ENCODE measurements around the gene TEX48.
A peak's percentile ranks its signal among the peaks of the same experiment; 100 is the strongest.

The TEX48 gene

GRCh38 chr9:114690308-114690707, 8.3 kb upstream of the TEX48 start:
- TF ChIP-seq, protein P1, sequence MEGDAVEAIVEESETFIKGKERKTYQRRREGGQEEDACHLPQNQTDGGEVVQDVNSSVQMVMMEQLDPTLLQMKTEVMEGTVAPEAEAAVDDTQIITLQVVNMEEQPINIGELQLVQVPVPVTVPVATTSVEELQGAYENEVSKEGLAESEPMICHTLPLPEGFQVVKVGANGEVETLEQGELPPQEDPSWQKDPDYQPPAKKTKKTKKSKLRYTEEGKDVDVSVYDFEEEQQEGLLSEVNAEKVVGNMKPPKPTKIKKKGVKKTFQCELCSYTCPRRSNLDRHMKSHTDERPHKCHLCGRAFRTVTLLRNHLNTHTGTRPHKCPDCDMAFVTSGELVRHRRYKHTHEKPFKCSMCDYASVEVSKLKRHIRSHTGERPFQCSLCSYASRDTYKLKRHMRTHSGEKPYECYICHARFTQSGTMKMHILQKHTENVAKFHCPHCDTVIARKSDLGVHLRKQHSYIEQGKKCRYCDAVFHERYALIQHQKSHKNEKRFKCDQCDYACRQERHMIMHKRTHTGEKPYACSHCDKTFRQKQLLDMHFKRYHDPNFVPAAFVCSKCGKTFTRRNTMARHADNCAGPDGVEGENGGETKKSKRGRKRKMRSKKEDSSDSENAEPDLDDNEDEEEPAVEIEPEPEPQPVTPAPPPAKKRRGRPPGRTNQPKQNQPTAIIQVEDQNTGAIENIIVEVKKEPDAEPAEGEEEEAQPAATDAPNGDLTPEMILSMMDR (IDR thresholded peaks at IDR 0.05; ENCODE audit: low read depth, low read length), result no peak
- H3K4me3 ChIP-seq (ENCODE audit: low read depth, low read length), result no peak overlapping the region
- DNase-seq (ENCODE audit: low read depth, low spot score), result no peak
- in situ Hi-C loops (cut with HindIII; ENCODE audit: low sequenced_read_pairs), result no loop called here

DNA sequence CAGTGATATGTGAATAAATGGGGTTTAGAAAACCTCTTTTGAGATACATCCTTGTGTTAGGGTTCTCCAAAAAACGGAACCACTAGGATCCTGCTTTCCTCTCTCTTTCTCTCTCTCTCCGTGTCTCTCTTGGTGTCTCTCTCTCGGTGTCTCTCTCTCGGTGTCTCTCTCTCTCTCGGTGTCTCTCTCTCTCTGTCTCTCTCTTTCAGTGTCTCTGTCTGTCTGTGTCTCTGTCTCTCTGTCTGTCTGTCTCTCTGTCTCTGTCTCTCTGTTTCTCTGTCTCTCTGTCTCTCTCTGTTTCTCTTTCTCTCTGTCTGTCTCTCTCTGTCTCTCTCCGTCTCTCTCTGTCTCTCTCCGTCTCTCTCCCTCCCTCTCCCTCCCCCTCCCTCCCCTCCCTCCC, 7.8 kb upstream of the TEX48 start:
- in situ Hi-C loops (cut with HindIII; ENCODE audit: low sequenced_read_pairs), result no loop called here
- TF ChIP-seq, protein P1 (IDR thresholded peaks at IDR 0.05; ENCODE audit: low read depth, low read length), result no peak
- no peak overlapping the region for H3K4me3 ChIP-seq (ENCODE audit: low read depth, low read length)
- DNase-seq (ENCODE audit: low read depth, low spot score), result no peak

GRCh38 chr9:114688909-114689610, 7.1 kb upstream of the TEX48 start:
- in situ Hi-C loops (cut with HindIII; ENCODE audit: low sequenced_read_pairs), result no loop called here
- H3K4me3 ChIP-seq (ENCODE audit: low read depth, low read length), result no peak overlapping the region
- no peak for DNase-seq (ENCODE audit: low read depth, low spot score)
- TF ChIP-seq, protein P1 (IDR thresholded peaks at IDR 0.05; ENCODE audit: low read depth, low read length), result no peak

DNA sequence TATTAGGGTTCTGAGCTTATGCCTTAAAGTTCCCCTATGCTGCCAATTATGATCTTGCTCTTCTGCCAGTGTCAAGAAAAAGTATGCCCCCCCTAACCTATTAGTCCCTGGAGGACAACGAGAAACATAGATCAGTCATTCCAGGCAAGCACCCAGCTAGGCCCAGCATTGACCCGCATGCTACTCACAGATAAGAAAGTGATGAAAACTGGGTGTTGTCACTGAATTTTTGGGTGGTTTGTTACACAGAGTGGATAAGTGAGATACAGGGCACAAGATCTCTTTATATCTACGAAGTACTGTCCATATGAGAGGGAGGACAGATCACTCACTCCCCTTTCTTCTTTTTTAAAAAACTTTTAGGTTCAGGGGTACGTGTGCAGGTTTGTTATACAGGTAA, 6.4 kb upstream of the TEX48 start:
- no peak for DNase-seq (ENCODE audit: low read depth, low spot score)
- no peak overlapping the region for H3K4me3 ChIP-seq (ENCODE audit: low read depth, low read length)
- in situ Hi-C loops (cut with HindIII; ENCODE audit: low sequenced_read_pairs), result no loop called here
- TF ChIP-seq, protein P1 (IDR thresholded peaks at IDR 0.05; ENCODE audit: low read depth, low read length), result no peak

GRCh38 chr9:114687034-114687433, 5.0 kb upstream of the TEX48 start:
- in situ Hi-C loops (cut with HindIII; ENCODE audit: low sequenced_read_pairs), result no loop called here
- TF ChIP-seq, protein P1 (IDR thresholded peaks at IDR 0.05; ENCODE audit: low read depth, low read length), result no peak
- DNase-seq (ENCODE audit: low read depth, low spot score), result peak; percentile 69
- H3K4me3 ChIP-seq (ENCODE audit: low read depth, low read length), result no peak overlapping the region

DNA sequence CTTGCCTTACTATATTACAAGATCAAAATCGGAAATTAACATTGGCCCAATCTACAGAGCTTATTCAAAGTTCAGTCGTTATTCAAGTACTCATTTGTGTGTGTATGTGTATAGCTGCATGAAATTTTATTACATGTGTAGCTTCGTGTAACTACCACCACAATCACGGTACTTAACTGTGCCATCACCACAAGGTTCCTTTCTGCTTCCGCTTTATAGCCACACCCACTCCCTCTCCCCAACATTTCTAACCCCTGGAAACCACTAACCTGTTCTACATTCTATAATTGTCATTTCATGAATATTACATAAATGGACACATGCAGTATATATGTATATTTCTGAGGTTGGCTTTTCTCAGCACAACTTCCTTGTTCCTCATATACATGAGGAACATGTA, 4.0 kb upstream of the TEX48 start:
- TF ChIP-seq, protein P1 (IDR thresholded peaks at IDR 0.05; ENCODE audit: low read depth, low read length), result no peak
- in situ Hi-C loops (cut with HindIII; ENCODE audit: low sequenced_read_pairs), result no loop called here
- no peak for DNase-seq (ENCODE audit: low read depth, low spot score)
- H3K4me3 ChIP-seq (ENCODE audit: low read depth, low read length), result no peak overlapping the region

Measured in astrocyte of the spinal cord (primary cell).